Body of pancreas (tissue), 4 donors: ENCODE results near the gene MED14.

Source experiments
- POLR2A ChIP-seq, 3 donors: fragments of 450-650 bp; IDR thresholded peaks; one replicate each; pipeline ENCODE4 v1.6.1; 2016; ENCODE audit warnings: antibody characterized with exemption in 3 of 3, mild to moderate bottlenecking in 2 of 3
- TF ChIP-seq, protein P1 (sequence below), 7 experiments: fragments of 450-650 bp in 4 of 7; fragments of 200-600 bp in 3 of 7; sonication (generic) in 3 of 7; IDR thresholded peaks; one replicate each; pipeline ENCODE4 v1.5.1; 2016 to 2019; ENCODE audit warnings: antibody characterized with exemption in 7 of 7

DNA sequence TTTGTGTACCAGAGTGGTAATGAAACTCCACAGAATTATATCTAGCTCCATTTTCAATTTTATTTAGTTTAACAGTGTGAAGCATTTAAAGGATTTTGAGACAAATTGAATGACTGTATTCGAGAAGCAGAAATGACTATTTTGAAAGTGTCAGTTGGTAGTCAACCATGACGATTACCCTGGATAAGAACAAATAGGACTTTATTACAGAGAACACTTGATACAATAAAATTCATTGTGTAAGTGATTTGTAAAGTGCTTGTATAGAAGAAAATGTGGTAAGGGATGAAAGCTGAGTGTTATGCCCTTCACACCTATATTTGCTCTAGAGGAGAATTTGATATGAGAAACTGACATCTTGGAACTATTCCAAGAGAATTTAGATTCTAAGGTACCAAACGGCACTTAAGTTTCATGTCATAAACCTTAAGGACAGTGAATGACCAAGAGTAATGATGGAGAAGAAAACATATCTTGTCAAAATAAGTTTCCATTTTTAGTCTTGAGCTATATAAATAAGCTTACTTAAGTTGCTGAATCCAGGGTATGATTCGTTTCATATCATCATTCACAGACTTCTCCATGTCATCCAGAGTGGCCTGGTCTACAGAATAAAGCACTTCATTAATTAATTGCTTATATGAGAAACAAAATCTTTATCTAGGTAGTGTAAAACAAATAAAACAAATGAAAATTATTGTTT lies 34.6 kb downstream of the MED14 start:
- TF ChIP-seq, protein P1, sequence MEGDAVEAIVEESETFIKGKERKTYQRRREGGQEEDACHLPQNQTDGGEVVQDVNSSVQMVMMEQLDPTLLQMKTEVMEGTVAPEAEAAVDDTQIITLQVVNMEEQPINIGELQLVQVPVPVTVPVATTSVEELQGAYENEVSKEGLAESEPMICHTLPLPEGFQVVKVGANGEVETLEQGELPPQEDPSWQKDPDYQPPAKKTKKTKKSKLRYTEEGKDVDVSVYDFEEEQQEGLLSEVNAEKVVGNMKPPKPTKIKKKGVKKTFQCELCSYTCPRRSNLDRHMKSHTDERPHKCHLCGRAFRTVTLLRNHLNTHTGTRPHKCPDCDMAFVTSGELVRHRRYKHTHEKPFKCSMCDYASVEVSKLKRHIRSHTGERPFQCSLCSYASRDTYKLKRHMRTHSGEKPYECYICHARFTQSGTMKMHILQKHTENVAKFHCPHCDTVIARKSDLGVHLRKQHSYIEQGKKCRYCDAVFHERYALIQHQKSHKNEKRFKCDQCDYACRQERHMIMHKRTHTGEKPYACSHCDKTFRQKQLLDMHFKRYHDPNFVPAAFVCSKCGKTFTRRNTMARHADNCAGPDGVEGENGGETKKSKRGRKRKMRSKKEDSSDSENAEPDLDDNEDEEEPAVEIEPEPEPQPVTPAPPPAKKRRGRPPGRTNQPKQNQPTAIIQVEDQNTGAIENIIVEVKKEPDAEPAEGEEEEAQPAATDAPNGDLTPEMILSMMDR (IDR thresholded peaks at IDR 0.05) = no peak
- TF ChIP-seq POLR2A (IDR thresholded peaks at IDR 0.05) = no peak
